HG03196 (cell line): Measurements from ENCODE around the gene NPHS1.
"Not testable (repeated sequence)": the region's sequence is repeated elsewhere in the genome, so short reads cannot be mapped to it uniquely, and the experiment has no call there.

Source experiments
- ATAC-seq: cut with Tn5 transposase; IDR thresholded peaks from one replicate; pipeline ENCODE4 v1.9.1; 2021; ENCODE audit not compliant: unreplicated experiment

Gene NPHS1

GRCh38 chr19:35874392-35874930, 22.2 kb upstream of the NPHS1 start:
- ATAC-seq: no peak

- ATAC-seq: no peak
Measured at GRCh38 chr19:35872180-35872579, 19.9 kb upstream of the NPHS1 start.

DNA sequence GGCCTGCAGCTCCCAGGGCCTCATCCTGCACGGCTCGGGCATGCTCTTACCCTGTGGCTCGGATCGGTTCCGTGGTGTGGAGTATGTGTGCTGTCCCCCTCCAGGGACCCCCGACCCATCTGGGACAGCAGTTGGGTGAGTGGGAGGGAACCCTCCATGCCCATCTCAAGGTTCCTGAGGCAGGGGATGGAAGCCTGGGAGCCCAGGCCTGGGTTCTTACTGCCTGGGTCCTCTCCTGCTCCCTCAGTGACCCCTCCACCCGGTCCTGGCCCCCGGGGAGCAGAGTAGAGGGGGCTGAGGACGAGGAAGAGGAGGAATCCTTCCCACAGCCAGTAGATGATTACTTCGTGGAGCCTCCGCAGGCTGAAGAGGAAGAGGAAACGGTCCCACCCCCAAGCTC, 19.3 kb upstream of the NPHS1 start:
- no peak for ATAC-seq

DNA sequence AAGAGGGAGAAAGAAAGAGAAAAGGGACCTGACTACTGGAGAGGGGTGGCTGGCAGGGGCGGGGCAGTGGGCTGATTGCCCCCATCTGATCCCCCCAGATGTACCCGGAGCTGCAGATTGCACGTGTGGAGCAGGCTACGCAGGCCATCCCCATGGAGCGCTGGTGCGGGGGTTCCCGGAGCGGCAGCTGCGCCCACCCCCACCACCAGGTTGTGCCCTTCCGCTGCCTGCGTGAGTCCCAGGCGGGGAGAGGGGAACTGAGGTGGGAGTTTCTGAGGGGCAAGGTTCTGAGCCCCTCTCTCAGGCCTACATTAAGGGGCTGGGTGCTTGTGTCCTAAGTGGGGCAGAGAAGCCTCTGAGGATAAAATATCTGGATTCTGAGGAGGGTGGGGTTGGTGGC, 18.5 kb upstream of the NPHS1 start:
- no peak for ATAC-seq

GRCh38 chr19:35870124-35870736, 17.9 kb upstream of the NPHS1 start:
- not testable (repeated sequence) for ATAC-seq

GRCh38 chr19:35869327-35870123, 17.2 kb upstream of the NPHS1 start:
- ATAC-seq: no peak

- ATAC-seq: no peak
Measured at GRCh38 chr19:35868823-35869326, 16.6 kb upstream of the NPHS1 start.

DNA sequence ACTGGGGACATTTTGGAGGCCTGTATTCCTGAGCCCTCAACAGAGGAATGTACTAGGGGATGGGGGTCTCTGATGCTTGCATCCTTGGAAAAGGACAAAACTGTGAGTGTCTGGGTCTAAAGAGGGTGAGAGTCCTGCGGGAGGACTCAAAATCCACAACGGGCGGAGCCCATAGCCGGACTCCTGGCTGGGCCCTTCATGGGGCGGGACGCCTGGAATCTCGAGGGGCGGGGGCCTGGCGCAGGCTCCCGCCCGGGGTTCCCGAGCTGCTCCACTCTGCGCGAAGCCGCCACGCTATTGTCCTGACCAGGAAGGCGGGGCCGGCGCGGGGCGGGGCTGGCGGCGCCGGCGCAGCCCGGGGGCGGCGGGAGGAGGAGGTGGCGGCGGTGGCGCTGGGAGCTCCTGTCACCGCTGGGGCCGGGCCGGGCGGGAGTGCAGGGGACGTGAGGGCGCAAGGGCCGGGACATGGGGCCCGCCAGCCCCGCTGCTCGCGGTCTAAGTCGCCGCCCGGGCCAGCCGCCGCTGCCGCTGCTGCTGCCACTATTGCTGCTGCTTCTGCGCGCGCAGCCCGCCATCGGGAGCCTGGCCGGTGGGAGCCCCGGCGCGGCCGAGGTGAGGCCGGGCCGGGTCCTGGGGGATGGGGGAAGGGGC, 16.0 kb upstream of the NPHS1 start, which contains the start of gene APLP1:
APLP1 (plus strand) TSS at position 403 of the 651 bp plus-strand sequence; CDS start at position 466, 63 bp downstream.
- ATAC-seq: no peak

GRCh38 chr19:35863018-35863417, 10.7 kb upstream of the NPHS1 start:
- ATAC-seq: no peak

GRCh38 chr19:35862528-35862927, 10.2 kb upstream of the NPHS1 start:
- no peak for ATAC-seq

DNA sequence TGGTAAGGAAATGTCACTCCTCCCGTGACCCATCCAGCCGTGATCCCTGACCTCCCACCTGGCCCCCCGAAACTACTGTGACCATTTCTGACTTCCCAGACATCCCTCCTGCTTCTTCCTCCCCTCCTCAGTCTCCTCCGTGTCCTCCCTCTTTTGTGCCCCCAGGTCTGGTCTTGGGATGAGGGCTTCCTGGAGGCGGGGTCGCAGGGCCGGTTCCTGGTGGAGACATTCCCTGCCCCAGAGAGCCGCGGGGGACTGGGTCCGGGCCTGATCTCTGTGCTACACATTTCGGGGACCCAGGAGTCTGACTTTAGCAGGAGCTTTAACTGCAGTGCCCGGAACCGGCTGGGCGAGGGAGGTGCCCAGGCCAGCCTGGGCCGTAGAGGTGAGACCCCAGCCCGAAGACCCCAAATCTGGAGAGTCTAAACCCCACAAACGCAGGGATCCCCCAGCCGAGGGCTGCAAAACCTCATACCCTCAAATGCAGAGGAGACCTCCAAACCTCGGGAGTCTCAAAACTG, 9.4 kb upstream of the NPHS1 start:
- no peak for ATAC-seq

DNA sequence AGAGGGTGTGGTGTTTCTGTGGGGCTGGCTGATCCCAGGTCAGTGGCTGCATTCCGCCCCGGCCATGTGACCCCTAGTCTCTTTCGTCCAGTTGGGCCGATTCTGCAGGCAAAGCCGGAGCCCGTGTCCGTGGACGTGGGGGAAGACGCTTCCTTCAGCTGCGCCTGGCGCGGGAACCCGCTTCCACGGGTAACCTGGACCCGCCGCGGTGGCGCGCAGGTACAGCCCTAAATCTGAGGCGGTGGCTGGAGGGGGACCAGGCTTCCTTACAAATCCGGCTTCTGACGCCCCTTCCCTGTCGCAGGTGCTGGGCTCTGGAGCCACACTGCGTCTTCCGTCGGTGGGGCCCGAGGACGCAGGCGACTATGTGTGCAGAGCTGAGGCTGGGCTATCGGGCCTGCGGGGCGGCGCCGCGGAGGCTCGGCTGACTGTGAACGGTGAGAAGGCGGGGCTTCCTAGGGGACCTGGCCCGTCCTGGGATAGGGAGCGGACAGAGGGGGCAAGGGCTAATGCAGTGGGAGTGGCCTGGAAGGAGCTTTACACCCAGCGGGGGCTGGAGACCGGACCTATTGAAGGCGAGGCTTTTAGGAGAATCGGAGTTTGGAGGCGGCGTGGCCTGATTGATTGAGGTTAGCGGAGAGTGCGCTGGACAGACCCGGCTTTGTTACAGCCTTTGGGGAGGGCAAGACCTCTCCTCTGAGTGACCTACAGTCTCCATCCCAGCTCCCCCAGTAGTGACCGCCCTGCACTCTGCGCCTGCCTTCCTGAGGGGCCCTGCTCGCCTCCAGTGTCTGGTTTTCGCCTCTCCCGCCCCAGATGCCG, 8.7 kb upstream of the NPHS1 start:
- ATAC-seq: no peak

GRCh38 chr19:35860436-35860817, 8.1 kb upstream of the NPHS1 start:
- no peak for ATAC-seq

- ATAC-seq: no peak
Measured at GRCh38 chr19:35859414-35859813, 7.1 kb upstream of the NPHS1 start.

DNA sequence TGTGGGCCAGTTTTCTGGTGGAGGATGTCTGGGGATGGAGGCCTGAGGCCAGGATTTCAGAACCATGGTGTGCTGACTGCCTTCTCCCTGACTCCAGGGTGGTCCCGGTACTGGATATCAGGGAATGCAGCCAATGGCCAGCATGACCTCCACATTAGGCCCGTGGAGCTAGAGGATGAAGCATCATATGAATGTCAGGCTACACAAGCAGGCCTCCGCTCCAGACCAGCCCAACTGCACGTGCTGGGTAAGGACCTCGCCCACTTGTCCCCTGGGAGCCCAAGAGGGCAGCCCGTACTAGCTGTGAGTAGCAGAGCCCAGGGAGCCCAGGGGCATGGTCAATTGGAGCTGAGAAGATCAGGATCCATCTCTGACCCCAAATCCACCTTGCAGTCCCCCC, 6.0 kb upstream of the NPHS1 start:
- no peak for ATAC-seq

DNA sequence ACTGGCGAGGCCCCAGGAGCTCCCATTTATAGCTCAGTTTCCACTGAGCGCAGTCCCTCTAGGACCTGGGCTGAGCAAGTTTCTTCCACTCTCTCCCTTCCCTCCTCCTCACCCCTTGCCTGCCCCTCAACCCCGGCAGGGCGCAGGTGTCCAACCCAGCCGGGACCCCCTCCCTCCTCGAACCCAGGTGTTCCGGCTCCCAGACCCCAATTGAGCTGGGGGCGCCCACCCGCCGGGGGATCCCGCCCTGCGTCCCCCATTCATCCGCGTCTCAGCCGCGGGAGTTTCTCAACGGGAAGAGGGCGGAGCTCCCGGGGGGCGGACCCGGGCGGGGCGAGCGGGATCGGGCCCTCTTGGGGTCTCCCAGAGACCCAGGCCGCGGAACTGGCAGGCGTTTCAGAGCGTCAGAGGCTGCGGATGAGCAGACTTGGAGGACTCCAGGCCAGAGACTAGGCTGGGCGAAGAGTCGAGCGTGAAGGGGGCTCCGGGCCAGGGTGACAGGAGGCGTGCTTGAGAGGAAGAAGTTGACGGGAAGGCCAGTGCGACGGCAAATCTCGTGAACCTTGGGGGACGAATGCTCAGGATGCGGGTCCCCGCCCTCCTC, 4.3 kb upstream of the NPHS1 start, which contains the start of gene KIRREL2:
KIRREL2 (plus strand) TSS at position 366 of the 604 bp plus-strand sequence; CDS start at position 575, 209 bp downstream.
- no peak for ATAC-seq

- ATAC-seq: no peak
Measured at GRCh38 chr19:35853038-35853756, 893 bp upstream of the NPHS1 start.

DNA sequence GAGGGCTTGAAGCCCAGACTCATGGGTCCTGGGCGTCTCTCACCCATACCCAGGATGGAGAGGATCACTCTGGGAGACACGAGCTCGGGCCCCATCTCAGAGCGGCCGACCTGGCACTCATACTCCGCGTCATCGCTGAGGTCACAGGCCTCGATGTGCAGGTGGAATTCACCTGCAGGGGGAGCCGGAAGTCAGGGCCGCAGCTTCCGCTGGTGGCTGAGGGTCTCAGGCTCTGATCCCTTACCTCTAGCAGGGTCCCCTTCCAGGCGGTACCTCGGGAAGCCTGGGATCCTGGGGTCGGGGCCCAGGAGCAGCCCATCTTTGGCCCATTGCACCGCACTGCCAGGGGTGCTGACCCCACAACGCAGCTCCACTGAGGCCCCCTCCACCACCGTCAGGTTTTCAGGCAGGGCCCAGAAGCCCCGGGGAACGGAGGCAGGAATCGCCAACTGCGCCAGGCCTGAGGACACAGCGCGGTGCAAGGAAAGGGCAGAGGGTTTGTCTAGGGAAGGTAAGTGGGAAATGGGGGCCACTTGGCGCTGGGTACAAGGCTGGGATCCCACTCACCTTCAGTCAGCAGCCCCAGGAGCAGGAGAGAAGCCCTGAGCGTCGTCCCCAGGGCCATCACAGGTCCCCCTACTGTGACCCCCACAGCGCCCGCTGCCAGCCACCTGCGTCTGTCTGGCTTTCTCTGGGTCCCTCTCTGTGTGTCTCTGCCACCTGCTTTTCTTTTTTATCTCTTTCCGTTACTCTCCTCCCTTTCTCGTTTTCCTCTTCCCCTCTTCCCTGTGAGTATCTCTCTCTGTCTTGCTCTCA, 883 bp downstream of the NPHS1 start:
- ATAC-seq: no peak
